COR-L47 (cell line): Measurements from ENCODE around the gene TFPI.

Experiments
- DNase-seq: peaks from one replicate; lab custom pipeline; 2025; lab: John Stamatoyannopoulos, UW

TFPI gene

GRCh38 chr2:187466129-187466792 is 88.0 kb downstream of the TFPI start:
- DNase-seq, result no peak

- no peak for DNase-seq
These were observed 91.4 kb downstream of the TFPI start for GRCh38 chr2:187462839-187463238.

GRCh38 chr2:187461294-187462261 is 92.7 kb downstream of the TFPI start:
- no peak for DNase-seq

GRCh38 chr2:187459256-187459655 is 95.0 kb downstream of the TFPI start:
- no peak for DNase-seq

- DNase-seq, result no peak
These were observed 101.1 kb downstream of the TFPI start for GRCh38 chr2:187453078-187453641.

GRCh38 chr2:187451510-187451909 is 102.7 kb downstream of the TFPI start:
- no peak for DNase-seq

- no peak for DNase-seq
These were observed 106.9 kb downstream of the TFPI start for GRCh38 chr2:187447336-187447735.

- DNase-seq, result no peak
These were observed 107.5 kb downstream of the TFPI start for GRCh38 chr2:187446711-187447110.

- no peak for DNase-seq
These were observed 109.2 kb downstream of the TFPI start for GRCh38 chr2:187445051-187445450.

- DNase-seq, result no peak
These were observed 111.5 kb downstream of the TFPI start for GRCh38 chr2:187442778-187443177.

- no peak for DNase-seq
These were observed 111.9 kb downstream of the TFPI start for GRCh38 chr2:187442378-187442777.

- DNase-seq, result no peak
These were observed 114.0 kb downstream of the TFPI start for GRCh38 chr2:187440101-187440675.

- no peak for DNase-seq
These were observed 115.8 kb downstream of the TFPI start for GRCh38 chr2:187438455-187438854.

GRCh38 chr2:187435756-187436155 is 118.5 kb downstream of the TFPI start:
- no peak for DNase-seq

GRCh38 chr2:187435078-187435477 is 119.2 kb downstream of the TFPI start:
- DNase-seq, result no peak

GRCh38 chr2:187434342-187434785 is 119.9 kb downstream of the TFPI start:
- DNase-seq, result no peak

- no peak for DNase-seq
These were observed 122.3 kb downstream of the TFPI start for GRCh38 chr2:187431911-187432310.

GRCh38 chr2:187429989-187430388 is 124.2 kb downstream of the TFPI start:
- DNase-seq, result no peak

GRCh38 chr2:187424146-187424545 is 130.1 kb downstream of the TFPI start:
- no peak for DNase-seq

GRCh38 chr2:187422282-187422681 is 132.0 kb downstream of the TFPI start:
- DNase-seq, result no peak

GRCh38 chr2:187421519-187421918 is 132.7 kb downstream of the TFPI start:
- no peak for DNase-seq

GRCh38 chr2:187419808-187420207 is 134.4 kb downstream of the TFPI start:
- no peak for DNase-seq
